T-helper 17 cell (primary cell): ENCODE measurements around the gene RALGAPA1. TPM values are rescaled to one million over a fixed set of nuclear protein-coding genes. Genes with fewer than 3 reads are reported as not detected.
"Not testable (repeated sequence)": the region's sequence is repeated elsewhere in the genome, so short reads cannot be mapped to it uniquely, and the experiment has no call there.

Experiments used
- ATAC-seq: fragments of 150-1000 bp; cut with Tn5 transposase; 2 replicates; pipeline ENCODE4 v1.10.0; 2021; ENCODE audit warnings: mild to moderate bottlenecking, moderate library complexity
- DNase-seq, 3 donors: peaks; one replicate each; pipeline versions ENCODE4 v3.0.0 to v3.0.0-alpha.2; 2020 to 2021
- H3K9me3 ChIP-seq: one replicate; pipeline ENCODE4 v1.7.0; 2013; ENCODE audit warnings: low read length, mild to moderate bottlenecking; ENCODE audit not compliant: control insufficient read depth, poor library complexity, severe bottlenecking
- H3K27ac Mint-ChIP-seq: one replicate; pipeline ENCODE4 v1.8.0; 2022; ENCODE audit warnings: mild to moderate bottlenecking, moderate library complexity, mixed read lengths
- H3K27me3 Mint-ChIP-seq: one replicate; pipeline ENCODE4 v1.8.0; 2022; ENCODE audit warnings: mixed read lengths
- H3K36me3 Mint-ChIP-seq: one replicate; pipeline ENCODE4 v1.8.0; 2022; ENCODE audit warnings: low read depth, mixed read lengths
- H3K4me1 Mint-ChIP-seq: one replicate; pipeline ENCODE4 v1.8.0; 2022; ENCODE audit warnings: mild to moderate bottlenecking, mixed read lengths
- H3K4me3 Mint-ChIP-seq: one replicate; pipeline ENCODE4 v1.8.0; 2022; ENCODE audit warnings: mild to moderate bottlenecking, moderate library complexity, mixed read lengths
- total RNA-seq, 4 donors: library from RNA in 2 of 4; stranded (reverse) in 2 of 4; gene quantifications; one replicate each; pipeline ENCODE4 v1.2.3 and lab custom pipeline; 2022 to 2026

The RALGAPA1 gene
- total RNA-seq, 2 donors from 2014 or later = 79.0 to 79.4 TPM

DNA sequence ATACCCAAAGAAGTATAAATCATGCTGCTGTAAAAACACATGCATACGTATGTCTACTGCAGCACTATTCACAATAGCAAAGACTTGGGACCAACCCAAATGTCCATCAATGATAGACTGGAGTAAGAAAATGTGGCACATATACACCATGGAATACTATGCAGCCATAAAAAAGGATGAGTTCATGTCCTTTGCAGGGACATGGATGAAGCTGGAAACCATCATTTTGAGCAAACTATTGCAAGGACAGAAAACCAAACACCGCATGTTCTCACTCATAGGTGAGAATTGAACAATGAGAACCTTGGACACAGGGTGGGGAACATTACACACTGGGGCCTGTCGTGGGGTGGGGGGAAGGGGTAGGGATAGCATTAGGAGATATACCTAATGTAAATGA, 221.7 kb downstream of the RALGAPA1 start:
- H3K4me3 Mint-ChIP-seq, ATAC-seq, H3K9me3 ChIP-seq, DNase-seq, H3K4me1 Mint-ChIP-seq, H3K27me3 Mint-ChIP-seq, H3K27ac Mint-ChIP-seq: not testable (repeated sequence)
- H3K36me3 Mint-ChIP-seq = peaks cover 14% of the 10 kb centered on the region

DNA sequence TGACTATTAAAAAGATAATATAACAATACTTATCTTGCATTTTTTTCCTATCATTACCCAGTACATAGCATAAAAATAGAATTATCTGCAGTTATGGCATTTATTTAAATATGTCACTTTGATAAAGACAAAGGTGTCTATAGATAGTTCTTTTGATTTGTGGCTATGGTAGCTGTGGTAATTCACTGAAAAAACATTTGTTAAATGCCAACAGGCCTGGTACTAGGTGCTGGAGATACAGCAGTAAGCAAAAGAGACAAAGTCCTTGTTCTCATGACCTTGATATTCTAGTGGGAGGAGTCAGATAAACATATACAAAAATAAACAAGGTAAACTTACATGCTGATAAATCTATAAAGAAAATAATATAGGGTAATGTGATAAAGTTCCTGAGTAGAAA, 230.5 kb downstream of the RALGAPA1 start:
- DNase-seq (no peak), ATAC-seq (no peak)
- no peak overlapping the region for H3K4me3 Mint-ChIP-seq
- H3K4me1 Mint-ChIP-seq = peaks cover 8% of the 10 kb centered on the region
- H3K9me3 ChIP-seq = no peaks in the 10 kb centered on the region
- H3K36me3 Mint-ChIP-seq = peaks cover 10% of the 10 kb centered on the region
- no peak overlapping the region for H3K27ac Mint-ChIP-seq
- H3K27me3 Mint-ChIP-seq = no peaks in the 10 kb centered on the region

DNA sequence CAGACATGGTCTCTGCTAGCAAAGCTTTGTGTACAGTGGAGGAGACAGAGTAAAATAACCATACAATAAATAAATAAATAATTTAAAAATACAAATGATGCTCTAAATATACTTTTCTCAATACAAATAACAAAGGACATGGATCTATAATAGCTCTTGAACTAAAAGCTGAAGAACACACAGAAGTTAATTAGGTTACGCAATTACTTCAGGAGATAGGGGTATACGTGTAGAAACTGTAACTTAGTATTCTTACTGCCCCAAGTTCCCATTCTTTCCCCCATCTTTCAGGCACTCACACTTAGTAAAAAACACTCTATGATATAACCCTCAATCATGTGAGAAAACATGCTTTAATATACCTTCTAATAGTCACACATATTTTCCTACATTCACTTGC, 231.0 kb downstream of the RALGAPA1 start:
- ATAC-seq (no peak), DNase-seq (no peak)
- Mint-ChIP-seq H3K4me1 (peaks cover 8% of the 10 kb centered on the region), H3K27me3 (no peaks in the 10 kb centered on the region), H3K4me3 (no peak overlapping the region), H3K27ac (no peak overlapping the region), H3K36me3 (peaks cover 8% of the 10 kb centered on the region)
- H3K9me3 ChIP-seq = no peaks in the 10 kb centered on the region

DNA sequence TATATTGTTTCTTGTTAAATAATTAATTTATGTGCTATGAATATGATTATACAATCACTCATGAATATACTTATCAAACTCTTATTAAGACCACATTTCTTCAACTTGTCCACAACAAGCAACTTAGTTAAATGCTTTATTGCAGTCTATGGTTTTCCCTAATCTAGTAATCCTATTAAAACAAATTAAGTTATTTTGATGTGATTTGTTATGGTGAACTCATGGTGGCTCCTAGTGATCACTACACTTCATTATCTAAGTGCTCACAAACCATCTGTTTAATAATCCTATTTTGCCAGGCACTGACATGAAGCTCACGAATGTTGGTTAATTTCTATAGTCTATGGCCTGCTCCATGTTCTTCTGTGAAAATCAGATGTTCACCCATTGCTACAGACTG, 232.2 kb downstream of the RALGAPA1 start:
- Mint-ChIP-seq H3K36me3 (peaks cover 7% of the 10 kb centered on the region), H3K4me3 (no peak overlapping the region), H3K27me3 (no peaks in the 10 kb centered on the region), H3K4me1 (peaks cover 6% of the 10 kb centered on the region), H3K27ac (no peak overlapping the region)
- no peaks in the 10 kb centered on the region for H3K9me3 ChIP-seq
- ATAC-seq (no peak), DNase-seq (no peak)

DNA sequence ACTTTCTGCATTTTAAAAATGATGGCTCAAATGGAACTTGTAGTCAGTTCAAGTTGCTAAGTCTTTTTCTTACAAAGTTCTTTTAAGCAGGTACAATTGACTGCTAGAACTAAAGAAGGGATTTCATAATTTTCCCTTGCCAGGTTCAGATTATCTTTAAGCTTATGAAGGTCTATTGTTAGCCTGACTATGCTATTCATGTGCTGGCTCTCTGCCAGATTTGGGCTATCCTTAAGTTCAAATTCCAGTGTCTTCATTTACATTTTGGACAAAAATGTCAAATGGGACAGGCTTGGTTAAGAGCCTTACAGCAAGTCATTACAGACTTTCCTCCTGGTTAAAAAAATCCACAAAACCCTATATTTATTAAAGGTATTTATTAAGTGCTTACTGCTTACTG, 232.8 kb downstream of the RALGAPA1 start:
- H3K27me3 Mint-ChIP-seq = no peaks in the 10 kb centered on the region
- H3K27ac Mint-ChIP-seq = no peak overlapping the region
- H3K9me3 ChIP-seq = no peaks in the 10 kb centered on the region
- DNase-seq (no peak), ATAC-seq (no peak)
- no peak overlapping the region for H3K4me3 Mint-ChIP-seq
- H3K4me1 Mint-ChIP-seq = peaks cover 6% of the 10 kb centered on the region
- H3K36me3 Mint-ChIP-seq = peaks cover 7% of the 10 kb centered on the region

DNA sequence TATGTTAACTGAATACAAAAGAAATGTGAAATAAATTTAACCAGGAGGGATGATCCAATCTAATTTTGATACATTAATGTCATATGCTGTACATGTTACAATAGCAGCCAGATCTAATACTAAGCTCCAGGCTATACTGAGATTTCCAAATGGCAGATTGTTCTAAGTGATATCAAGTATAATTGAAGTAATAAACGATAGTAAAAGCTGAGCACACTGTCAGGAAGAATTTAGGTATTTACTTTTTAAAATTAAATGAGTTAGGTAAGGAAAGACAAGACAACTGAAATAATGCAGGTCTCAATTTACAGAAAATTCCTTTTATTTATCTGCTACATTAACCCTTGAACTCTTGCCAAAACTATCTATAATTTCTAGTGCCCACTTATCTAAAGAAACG, 235.2 kb downstream of the RALGAPA1 start:
- no peak overlapping the region for H3K27ac Mint-ChIP-seq
- no peaks in the 10 kb centered on the region for H3K9me3 ChIP-seq
- peaks cover 4% of the 10 kb centered on the region for H3K4me1 Mint-ChIP-seq
- H3K4me3 Mint-ChIP-seq = no peak overlapping the region
- H3K27me3 Mint-ChIP-seq = no peaks in the 10 kb centered on the region
- no peak for DNase-seq
- H3K36me3 Mint-ChIP-seq = peaks cover 6% of the 10 kb centered on the region
- ATAC-seq = no peak

DNA sequence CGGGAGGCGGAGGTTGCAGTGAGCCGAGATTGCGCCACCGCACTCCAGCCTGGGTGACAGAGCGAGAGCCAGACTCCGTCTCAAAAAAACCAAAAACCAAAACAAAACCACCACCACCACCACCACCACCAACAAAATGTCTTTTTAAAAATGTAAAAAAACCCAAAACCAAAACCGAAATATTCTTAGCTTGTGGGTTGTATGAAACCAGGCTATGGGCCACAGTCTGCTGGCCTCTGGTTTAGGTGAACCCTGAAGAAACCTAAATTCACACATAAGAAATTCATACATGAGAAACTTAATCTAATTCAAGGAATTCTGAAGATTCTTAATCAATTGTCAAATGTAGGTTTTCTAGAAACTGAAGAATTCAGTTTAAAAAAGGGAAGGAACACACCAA, 237.5 kb downstream of the RALGAPA1 start:
- H3K9me3 ChIP-seq = no peaks in the 10 kb centered on the region
- no peak for DNase-seq
- H3K27me3 Mint-ChIP-seq = no peaks in the 10 kb centered on the region
- H3K36me3 Mint-ChIP-seq = peaks cover 7% of the 10 kb centered on the region
- H3K4me1 Mint-ChIP-seq = no peaks in the 10 kb centered on the region
- no peak overlapping the region for H3K27ac Mint-ChIP-seq
- no peak for ATAC-seq
- no peak overlapping the region for H3K4me3 Mint-ChIP-seq

DNA sequence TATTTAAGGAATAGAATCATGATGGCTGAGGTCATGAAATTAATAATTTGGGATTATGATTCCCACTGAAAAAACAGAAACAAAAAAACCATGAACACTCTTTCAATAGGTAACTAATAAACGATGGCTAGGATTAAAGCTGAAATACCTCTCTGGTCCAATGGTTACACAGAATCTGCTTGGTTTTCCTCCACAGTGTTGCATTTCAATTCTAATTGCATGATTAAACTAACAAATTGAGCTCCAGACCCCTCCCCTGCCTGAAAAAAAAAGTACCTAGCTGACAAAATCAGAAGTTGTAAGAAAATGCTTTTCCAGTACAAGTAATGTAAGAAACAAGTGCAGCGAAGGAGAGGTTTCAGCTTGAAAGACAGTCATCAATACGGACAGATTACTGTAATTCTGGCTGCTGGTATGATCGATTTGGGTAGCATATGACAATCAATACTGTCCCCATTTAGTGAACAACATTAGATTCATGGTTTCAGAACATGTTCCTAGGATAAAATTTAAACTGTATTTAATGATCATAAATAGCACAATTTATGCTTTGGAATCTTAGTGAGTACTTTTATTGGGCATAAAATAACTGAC, 243.1 kb downstream of the RALGAPA1 start:
- no peak for ATAC-seq
- H3K9me3 ChIP-seq = no peaks in the 10 kb centered on the region
- no peaks in the 10 kb centered on the region for H3K4me1 Mint-ChIP-seq
- H3K36me3 Mint-ChIP-seq = peaks cover 7% of the 10 kb centered on the region
- no peak for DNase-seq
- H3K27ac Mint-ChIP-seq = no peak overlapping the region
- no peak overlapping the region for H3K4me3 Mint-ChIP-seq
- H3K27me3 Mint-ChIP-seq = no peaks in the 10 kb centered on the region

DNA sequence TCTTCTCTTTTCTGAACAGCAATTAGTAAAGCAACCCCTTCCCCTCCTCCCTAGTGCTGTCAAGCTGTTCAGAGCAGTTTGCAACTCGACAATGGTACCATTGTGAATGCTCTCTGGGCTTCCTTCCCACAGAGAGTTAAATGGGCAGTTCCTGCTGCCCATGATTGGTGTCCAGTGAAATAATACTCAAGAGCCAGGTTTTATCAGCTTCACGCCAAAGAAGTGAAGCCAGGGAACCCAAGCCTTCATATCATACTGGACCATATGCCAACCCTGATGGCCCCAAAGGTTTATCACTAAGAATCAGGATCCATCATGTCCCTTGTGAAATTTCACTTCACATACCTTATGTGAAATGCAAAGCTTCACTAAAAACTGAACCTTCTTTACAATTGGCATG, 250.4 kb downstream of the RALGAPA1 start:
- Mint-ChIP-seq H3K36me3 (no peaks in the 10 kb centered on the region), H3K4me3 (no peak overlapping the region), H3K27me3 (no peaks in the 10 kb centered on the region), H3K4me1 (no peaks in the 10 kb centered on the region), H3K27ac (no peak overlapping the region)
- DNase-seq (no peak), ATAC-seq (no peak)
- no peaks in the 10 kb centered on the region for H3K9me3 ChIP-seq

DNA sequence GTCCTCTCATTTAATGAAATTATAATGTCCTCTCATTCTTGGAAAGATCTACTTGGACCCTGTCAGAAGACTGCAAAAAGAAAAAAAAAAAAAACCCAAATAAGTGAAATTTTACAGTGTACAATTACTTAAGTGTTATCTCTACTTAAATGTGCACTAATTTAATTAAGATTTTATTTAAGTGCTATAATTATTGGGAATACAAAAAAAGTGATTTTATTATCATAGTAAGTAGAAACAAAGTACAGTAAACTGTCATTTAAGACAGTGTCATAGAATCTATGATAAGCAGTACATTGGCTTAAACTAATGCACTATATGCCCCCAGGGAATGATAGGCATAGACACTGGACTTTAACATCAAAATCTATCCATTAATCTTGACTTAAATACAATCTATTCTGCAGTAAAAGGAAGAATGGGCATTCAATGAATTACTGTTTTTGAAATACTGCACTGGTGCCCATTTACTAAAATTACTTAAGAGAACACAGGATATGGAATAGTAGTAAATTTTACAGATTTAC, 251.8 kb downstream of the RALGAPA1 start:
- H3K4me1 Mint-ChIP-seq = no peaks in the 10 kb centered on the region
- no peaks in the 10 kb centered on the region for H3K36me3 Mint-ChIP-seq
- H3K27ac Mint-ChIP-seq = no peak overlapping the region
- H3K27me3 Mint-ChIP-seq = no peaks in the 10 kb centered on the region
- H3K4me3 Mint-ChIP-seq = no peak overlapping the region
- DNase-seq (no peak), ATAC-seq (no peak)
- H3K9me3 ChIP-seq = no peaks in the 10 kb centered on the region

DNA sequence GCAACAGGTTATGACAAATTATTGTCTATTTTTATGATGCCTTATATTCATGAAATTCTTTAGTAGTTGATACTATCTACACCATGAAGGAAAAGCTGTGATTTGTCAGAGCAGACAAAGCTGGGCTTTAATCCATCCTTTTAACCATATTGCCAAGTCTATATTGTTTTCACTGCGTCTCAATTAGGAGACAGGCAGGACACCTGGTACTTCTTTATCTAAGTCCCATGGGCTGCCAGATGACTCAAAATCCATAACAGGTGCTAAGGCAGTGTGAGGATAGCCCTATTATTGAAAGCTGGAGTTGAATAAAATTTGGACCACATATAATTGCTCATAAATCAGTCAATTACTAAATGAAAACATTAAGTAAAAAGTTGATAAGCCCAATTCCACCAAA, 252.5 kb downstream of the RALGAPA1 start:
- DNase-seq (no peak), ATAC-seq (no peak)
- H3K4me3 Mint-ChIP-seq = no peak overlapping the region

DNA sequence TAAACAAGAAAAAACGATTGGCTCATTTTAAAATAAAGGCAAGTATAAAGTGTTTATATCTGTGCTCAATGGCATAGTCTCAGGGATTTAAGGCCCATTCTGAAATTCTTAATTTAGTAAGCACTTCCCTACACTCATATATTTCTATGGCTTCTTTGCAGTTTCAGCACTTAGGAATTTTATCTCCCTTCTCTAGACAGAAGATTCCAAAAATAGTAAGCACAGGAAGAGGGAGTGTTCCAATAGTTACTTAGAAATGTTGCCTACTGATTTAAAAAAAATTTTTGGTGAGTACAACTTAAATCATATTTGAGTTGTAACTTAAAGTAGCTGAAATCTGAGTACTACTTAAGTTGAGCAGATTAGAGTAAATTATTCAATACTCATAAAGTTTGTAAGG, 255.3 kb downstream of the RALGAPA1 start:
- Mint-ChIP-seq H3K4me1 (no peaks in the 10 kb centered on the region), H3K4me3 (no peak overlapping the region), H3K27ac (no peak overlapping the region), H3K36me3 (no peaks in the 10 kb centered on the region), H3K27me3 (no peaks in the 10 kb centered on the region)
- ATAC-seq (no peak), DNase-seq (no peak)
- H3K9me3 ChIP-seq = no peaks in the 10 kb centered on the region

More for the DNA sequence above, 252.5 kb downstream of the RALGAPA1 start:
- Mint-ChIP-seq H3K4me1 (no peaks in the 10 kb centered on the region), H3K36me3 (no peaks in the 10 kb centered on the region), H3K27ac (no peak overlapping the region), H3K27me3 (no peaks in the 10 kb centered on the region)
- H3K9me3 ChIP-seq = no peaks in the 10 kb centered on the region

DNA sequence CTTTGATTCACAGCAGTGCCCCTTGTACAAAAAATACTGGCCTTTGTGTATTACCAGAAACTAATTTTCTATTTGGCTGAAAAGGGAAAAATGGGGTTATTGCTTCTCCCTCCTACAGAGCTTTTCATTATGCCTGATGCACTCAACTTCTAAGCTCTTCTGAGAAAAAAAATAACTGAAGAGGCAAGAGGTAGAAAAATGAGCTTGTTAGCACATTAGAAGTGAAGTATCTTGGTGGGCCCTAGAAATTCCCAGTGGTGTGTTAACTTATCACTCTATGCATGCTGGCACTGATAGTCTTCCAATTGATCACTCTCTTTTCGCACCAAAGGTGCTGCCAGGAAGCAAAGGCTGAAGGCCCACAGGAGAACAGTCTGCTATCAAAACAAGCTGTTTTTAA, 258.0 kb downstream of the RALGAPA1 start:
- Mint-ChIP-seq H3K4me3 (no peak overlapping the region), H3K27me3 (no peaks in the 10 kb centered on the region), H3K4me1 (no peaks in the 10 kb centered on the region), H3K27ac (no peak overlapping the region), H3K36me3 (peaks cover 3% of the 10 kb centered on the region)
- no peak for ATAC-seq
- DNase-seq = no peak
- H3K9me3 ChIP-seq = no peaks in the 10 kb centered on the region

DNA sequence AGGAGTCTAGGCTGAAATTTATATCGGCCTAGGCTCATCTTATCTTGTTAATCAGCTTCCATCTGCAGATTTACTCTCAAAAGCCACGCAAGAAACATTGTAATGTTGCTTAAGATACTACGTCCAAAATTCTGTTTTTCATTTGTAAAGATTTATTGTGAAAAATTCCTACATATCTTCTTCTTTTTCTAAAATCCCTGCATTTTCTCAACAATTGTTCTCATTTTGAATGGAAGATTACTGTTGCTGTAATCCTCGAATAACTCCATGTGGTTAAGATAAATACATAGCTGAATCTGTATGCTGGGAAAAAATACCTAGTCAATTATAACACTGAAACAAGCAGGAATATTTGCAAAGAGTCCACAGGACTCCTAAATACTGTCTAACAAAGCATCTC, 259.5 kb downstream of the RALGAPA1 start:
- Mint-ChIP-seq H3K27ac (no peak overlapping the region), H3K4me1 (no peaks in the 10 kb centered on the region), H3K27me3 (no peaks in the 10 kb centered on the region), H3K4me3 (no peak overlapping the region), H3K36me3 (peaks cover 3% of the 10 kb centered on the region)
- ATAC-seq = no peak
- no peak for DNase-seq
- H3K9me3 ChIP-seq = no peaks in the 10 kb centered on the region
